Liver (tissue), 9 donors: ENCODE measurements around the gene SMR3A. TPM values are rescaled to one million over a fixed set of nuclear protein-coding genes. Genes with fewer than 3 reads are reported as not detected.

ENCODE experiments used
- DNase-seq: peaks from one replicate; pipeline ENCODE4 v3.0.0-alpha.2; 2017; ENCODE audit warnings: low spot score
- H3K27ac ChIP-seq, 2 donors: one replicate each; pipeline ENCODE4 v1.7.0; 2013; ENCODE audit warnings: inconsistent platforms in 2 of 2, low read length in 2 of 2, control low read depth in 1 of 2, low read depth in 1 of 2, mild to moderate bottlenecking in 1 of 2
- H3K27me3 ChIP-seq, 4 donors: one replicate each; pipeline versions ENCODE4 v1.6.1 to v1.7.0; 2013; ENCODE audit warnings: low read length in 3 of 4, inconsistent platforms in 1 of 4, mild to moderate bottlenecking in 1 of 4, moderate library complexity in 1 of 4; ENCODE audit not compliant: control insufficient read depth in 4 of 4, insufficient read depth in 4 of 4
- H3K36me3 ChIP-seq, 4 donors: one replicate each; pipeline versions ENCODE4 v1.6.1 to v1.7.0; 2013; ENCODE audit warnings: low read length in 3 of 4, mild to moderate bottlenecking in 3 of 4, low read depth in 1 of 4, moderate library complexity in 1 of 4; ENCODE audit not compliant: control insufficient read depth in 4 of 4, insufficient read depth in 3 of 4
- H3K4me1 ChIP-seq, 4 donors: one replicate each; pipeline versions ENCODE4 v1.6.1 to v1.7.0; 2013; ENCODE audit warnings: low read length in 3 of 4, mild to moderate bottlenecking in 3 of 4, moderate library complexity in 1 of 4; ENCODE audit not compliant: control insufficient read depth in 4 of 4, insufficient read depth in 4 of 4
- H3K4me3 ChIP-seq, 3 donors: one replicate each; pipeline versions ENCODE4 v1.6.1 to v1.7.0; 2013; ENCODE audit warnings: low read length in 3 of 3, control low read depth in 1 of 3, low read depth in 1 of 3, mild to moderate bottlenecking in 1 of 3
- H3K9ac ChIP-seq, 2 donors: one replicate each; pipeline ENCODE4 v1.7.0; 2013; ENCODE audit warnings: low read length in 2 of 2, mild to moderate bottlenecking in 2 of 2, moderate library complexity in 2 of 2, control low read depth in 1 of 2, low read depth in 1 of 2
- H3K9me3 ChIP-seq, 4 donors: one replicate each; pipeline versions ENCODE4 v1.6.1 to v1.7.0; 2013; ENCODE audit warnings: low read length in 3 of 4; ENCODE audit not compliant: control insufficient read depth in 4 of 4
- ATF3 ChIP-seq: IDR thresholded peaks from 2 replicates; pipeline ENCODE4 v1.6.1; 2016; ENCODE audit warnings: antibody characterized with exemption
- EGR1 ChIP-seq, 2 donors: IDR thresholded peaks; 2 replicates each; pipeline ENCODE4 v1.6.1; 2016 to 2018; ENCODE audit warnings: antibody characterized with exemption in 2 of 2, low read depth in 2 of 2
- FOXA1 ChIP-seq: IDR thresholded peaks from 2 replicates; pipeline ENCODE4 v1.6.1; 2016; ENCODE audit warnings: antibody characterized with exemption
- FOXA2 ChIP-seq: IDR thresholded peaks from 2 replicates; pipeline ENCODE4 v1.6.1; 2016; ENCODE audit warnings: antibody characterized with exemption
- GABPA ChIP-seq, 2 donors: IDR thresholded peaks in 1 of 2; conservative IDR thresholded peaks in 1 of 2; 2 replicates each; pipeline ENCODE4 v1.6.1; 2016; ENCODE audit warnings: antibody characterized with exemption in 2 of 2, mild to moderate bottlenecking in 1 of 2, moderate library complexity in 1 of 2
- HNF4A ChIP-seq, 2 donors: conservative IDR thresholded peaks; 2 replicates each; pipeline ENCODE4 v1.6.1; 2016; ENCODE audit warnings: antibody characterized with exemption in 2 of 2, mild to moderate bottlenecking in 2 of 2
- HNF4G ChIP-seq: IDR thresholded peaks from 2 replicates; pipeline ENCODE4 v1.6.1; 2016; ENCODE audit warnings: antibody characterized with exemption
- JUND ChIP-seq, 2 donors: IDR thresholded peaks; 2 replicates each; pipeline ENCODE4 v1.6.1; 2016; ENCODE audit warnings: antibody characterized with exemption in 2 of 2
- MAX ChIP-seq: IDR thresholded peaks from 2 replicates; pipeline ENCODE4 v1.6.1; 2016; ENCODE audit warnings: antibody characterized with exemption
- NR2F2 ChIP-seq: IDR thresholded peaks from 2 replicates; pipeline ENCODE4 v1.6.1; 2016; ENCODE audit warnings: antibody characterized with exemption
- RAD21 ChIP-seq, 2 donors: IDR thresholded peaks; 2 replicates each; pipeline ENCODE4 v1.6.1; 2016; ENCODE audit warnings: antibody characterized with exemption in 2 of 2, mild to moderate bottlenecking in 2 of 2
- REST ChIP-seq: IDR thresholded peaks from 2 replicates; pipeline ENCODE4 v1.6.1; 2016; ENCODE audit warnings: antibody characterized with exemption, mild to moderate bottlenecking
- RXRA ChIP-seq, 2 donors: IDR thresholded peaks; 2 replicates each; pipeline ENCODE4 v1.6.1; 2017 to 2018; ENCODE audit warnings: antibody characterized with exemption in 2 of 2, mild to moderate bottlenecking in 1 of 2
- SP1 ChIP-seq: IDR thresholded peaks from 2 replicates; pipeline ENCODE4 v1.6.1; 2018; ENCODE audit warnings: antibody characterized with exemption, mild to moderate bottlenecking
- TAF1 ChIP-seq: conservative IDR thresholded peaks from 2 replicates; pipeline ENCODE4 v1.6.1; 2016; ENCODE audit warnings: antibody characterized with exemption, mild to moderate bottlenecking
- YY1 ChIP-seq: IDR thresholded peaks from 2 replicates; pipeline ENCODE4 v1.6.1; 2016; ENCODE audit warnings: antibody characterized with exemption, mild to moderate bottlenecking
- WGBS: extraction: QIAGEN DNeasy Blood & Tissue Kit; methylation state at CpG from one replicate; pipeline ENCODE4 v1.1.7; 2013; 5-methylcytosine and 5-hydroxymethylcytosine counted together
- polyA plus RNA-seq, 2 donors: library from polyadenylated mRNA; stranded (reverse) in 1 of 2; unstranded in 1 of 2; fragments of 200-250 nt in 1 of 2; fragments of >200 nt in 1 of 2; fragmentation: Nextera tagmentation in 1 of 2; extraction: Ambion mirVana in 1 of 2; gene quantifications; one replicate each; pipeline versions ENCODE4 v1.2.1 to v1.2.3, GENCODE V29; 2013 to 2015
- total RNA-seq, 2 donors: library from RNA; depleted of rRNA; stranded (reverse); fragments of >200 nt; gene quantifications; one replicate each; pipeline ENCODE4 v1.2.3, GENCODE V29; 2014
- TF ChIP-seq, protein P1 (sequence below): fragments of 150-350 bp; IDR thresholded peaks from 2 replicates; pipeline ENCODE4 v1.5.1; 2017; ENCODE audit warnings: improper control_type of control experiment, low read depth, low read length; ENCODE audit not compliant: missing input control
- TF ChIP-seq, protein P2 (sequence below): IDR thresholded peaks from 2 replicates; pipeline ENCODE4 v1.6.1; 2016; ENCODE audit warnings: antibody characterized with exemption
- donor health status: healthy.
- donor health status: healthy.
- donor health status: healthy.
- donor health status: healthy.
- donor health status: healthy.

The SMR3A gene
- total and polyA plus RNA-seq, 4 donors, result not detected

DNA sequence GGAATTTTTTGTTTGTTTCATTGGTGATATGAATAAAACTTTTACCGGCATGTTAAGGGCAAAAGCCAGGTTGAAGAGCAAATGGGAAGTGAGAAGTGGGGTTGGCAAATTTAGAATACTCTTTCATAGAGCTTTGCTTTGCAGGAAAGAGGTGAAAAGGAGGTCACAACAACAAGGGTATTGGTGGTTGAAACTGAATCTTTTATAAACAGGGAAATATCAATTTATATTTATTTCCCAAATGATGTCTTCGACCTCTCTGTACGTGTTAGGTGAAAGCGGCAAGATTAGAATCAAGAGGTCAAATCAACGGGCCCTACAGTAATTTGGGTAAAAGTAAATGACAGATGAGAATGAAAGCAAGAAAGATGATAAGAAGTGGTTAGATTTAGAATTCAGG, 3.4 kb downstream of the SMR3A start:
- Histone ChIP-seq H3K9ac (no peak overlapping the region), H3K27ac (no peak overlapping the region), H3K4me3 (no peak overlapping the region), H3K27me3 (no peaks in the 10 kb centered on the region), H3K36me3 (no peaks in the 10 kb centered on the region), H3K9me3 (no peaks in the 10 kb centered on the region), H3K4me1 (no peaks in the 10 kb centered on the region)
- 86% methylated on average over 5 of the region's 5 CpGs for WGBS
- no peak for DNase-seq
- TF ChIP-seq TAF1 (no peak), HNF4A (conservative IDR thresholded peaks at IDR 0.05) (no peak), FOXA2 (no peak), JUND (IDR thresholded peaks at IDR 0.05) (no peak), ATF3 (no peak), EGR1 (IDR thresholded peaks at IDR 0.05; ENCODE audit: low read depth in 2 of 2) (no peak), GABPA (IDR thresholded peaks at IDR 0.05 in 1 of 2, conservative IDR thresholded peaks at IDR 0.05 in 1 of 2) (no peak), YY1 (no peak), FOXA1 (no peak), MAX (no peak)
- TF ChIP-seq, protein P1, sequence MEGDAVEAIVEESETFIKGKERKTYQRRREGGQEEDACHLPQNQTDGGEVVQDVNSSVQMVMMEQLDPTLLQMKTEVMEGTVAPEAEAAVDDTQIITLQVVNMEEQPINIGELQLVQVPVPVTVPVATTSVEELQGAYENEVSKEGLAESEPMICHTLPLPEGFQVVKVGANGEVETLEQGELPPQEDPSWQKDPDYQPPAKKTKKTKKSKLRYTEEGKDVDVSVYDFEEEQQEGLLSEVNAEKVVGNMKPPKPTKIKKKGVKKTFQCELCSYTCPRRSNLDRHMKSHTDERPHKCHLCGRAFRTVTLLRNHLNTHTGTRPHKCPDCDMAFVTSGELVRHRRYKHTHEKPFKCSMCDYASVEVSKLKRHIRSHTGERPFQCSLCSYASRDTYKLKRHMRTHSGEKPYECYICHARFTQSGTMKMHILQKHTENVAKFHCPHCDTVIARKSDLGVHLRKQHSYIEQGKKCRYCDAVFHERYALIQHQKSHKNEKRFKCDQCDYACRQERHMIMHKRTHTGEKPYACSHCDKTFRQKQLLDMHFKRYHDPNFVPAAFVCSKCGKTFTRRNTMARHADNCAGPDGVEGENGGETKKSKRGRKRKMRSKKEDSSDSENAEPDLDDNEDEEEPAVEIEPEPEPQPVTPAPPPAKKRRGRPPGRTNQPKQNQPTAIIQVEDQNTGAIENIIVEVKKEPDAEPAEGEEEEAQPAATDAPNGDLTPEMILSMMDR, result no peak
- TF ChIP-seq, protein P2, sequence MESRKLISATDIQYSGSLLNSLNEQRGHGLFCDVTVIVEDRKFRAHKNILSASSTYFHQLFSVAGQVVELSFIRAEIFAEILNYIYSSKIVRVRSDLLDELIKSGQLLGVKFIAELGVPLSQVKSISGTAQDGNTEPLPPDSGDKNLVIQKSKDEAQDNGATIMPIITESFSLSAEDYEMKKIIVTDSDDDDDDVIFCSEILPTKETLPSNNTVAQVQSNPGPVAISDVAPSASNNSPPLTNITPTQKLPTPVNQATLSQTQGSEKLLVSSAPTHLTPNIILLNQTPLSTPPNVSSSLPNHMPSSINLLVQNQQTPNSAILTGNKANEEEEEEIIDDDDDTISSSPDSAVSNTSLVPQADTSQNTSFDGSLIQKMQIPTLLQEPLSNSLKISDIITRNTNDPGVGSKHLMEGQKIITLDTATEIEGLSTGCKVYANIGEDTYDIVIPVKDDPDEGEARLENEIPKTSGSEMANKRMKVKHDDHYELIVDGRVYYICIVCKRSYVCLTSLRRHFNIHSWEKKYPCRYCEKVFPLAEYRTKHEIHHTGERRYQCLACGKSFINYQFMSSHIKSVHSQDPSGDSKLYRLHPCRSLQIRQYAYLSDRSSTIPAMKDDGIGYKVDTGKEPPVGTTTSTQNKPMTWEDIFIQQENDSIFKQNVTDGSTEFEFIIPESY, result no peak

GRCh38 chr4:70365479-70365878, 4.9 kb downstream of the SMR3A start:
- Histone ChIP-seq H3K27ac (no peak overlapping the region), H3K4me1 (no peaks in the 10 kb centered on the region), H3K9ac (no peak overlapping the region), H3K27me3 (no peaks in the 10 kb centered on the region), H3K4me3 (no peak overlapping the region), H3K9me3 (no peaks in the 10 kb centered on the region), H3K36me3 (no peaks in the 10 kb centered on the region)
- 55% methylated on average over 2 of the region's 2 CpGs for WGBS
- DNase-seq, result no peak
- TF ChIP-seq YY1 (no peak), TAF1 (no peak), MAX (no peak), ATF3 (no peak), REST (no peak), FOXA1 (no peak), EGR1 (IDR thresholded peaks at IDR 0.05; ENCODE audit: low read depth in 2 of 2) (no peak), JUND (IDR thresholded peaks at IDR 0.05) (no peak), GABPA (IDR thresholded peaks at IDR 0.05 in 1 of 2, conservative IDR thresholded peaks at IDR 0.05 in 1 of 2) (no peak), RXRA (IDR thresholded peaks at IDR 0.05) (no peak), HNF4A (conservative IDR thresholded peaks at IDR 0.05) (no peak), HNF4G (no peak), RAD21 (IDR thresholded peaks at IDR 0.05) (no peak), SP1 (no peak), NR2F2 (no peak)
- TF ChIP-seq, protein P2, result no peak
- TF ChIP-seq, protein P1, result no peak
